ENCODE results near the gene TXN. TPM values are rescaled to one million over a fixed set of nuclear protein-coding genes. Genes with fewer than 3 reads are reported as not detected.

Gene TXN
- total and polyA plus RNA-seq, 2 of the 4 experiments (the other 2 are of a cell fraction) = 277 to 578 TPM

DNA sequence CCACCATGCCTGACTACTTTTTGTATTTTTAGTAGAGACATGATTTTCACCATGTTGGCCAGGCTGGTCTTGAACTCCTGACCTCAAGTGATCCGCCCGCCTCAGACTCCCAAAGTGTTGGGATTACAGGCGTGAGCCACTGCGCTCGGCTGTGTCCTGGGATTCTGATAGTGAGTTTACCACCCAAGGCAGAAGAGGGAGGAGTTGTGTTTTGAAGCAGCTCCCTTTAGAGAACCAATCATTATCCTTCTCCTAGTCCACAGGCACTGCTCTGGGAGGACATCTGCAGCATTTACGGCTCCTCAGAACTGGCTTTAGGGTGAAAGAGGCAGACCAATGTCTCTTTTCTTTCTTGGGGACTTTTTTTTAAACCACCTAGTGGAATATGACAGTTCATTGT, 54.1 kb downstream of the TXN start:
- Histone ChIP-seq H4K91ac (ENCODE audit: insufficient read depth, low read depth, low read length) (no peak overlapping the region), H3K79me1 (ENCODE audit: low read depth in 1 of 2, low read length in 2 of 2) (no peaks in the 10 kb centered on the region), H2AK9ac (replicated peaks; ENCODE audit: low read depth, low read length, poor library complexity) (no peak overlapping the region), H3K4ac (ENCODE audit: low read depth, low read length) (no peak overlapping the region), H2AK5ac (ENCODE audit: low read depth, low read length) (no peak overlapping the region), H3K4me2 (ENCODE audit: low read depth, low read length) (no peak overlapping the region), H3K18ac (ENCODE audit: low read depth, low read length) (no peak overlapping the region), H2BK15ac (ENCODE audit: low read depth, low read length) (no peak overlapping the region), H3K4me3 (ENCODE audit: insufficient read depth, low read depth, low read length) (no peak overlapping the region), H3K9me3 (ENCODE audit: control insufficient read depth, insufficient read depth, low read length) (no peaks in the 10 kb centered on the region), H2BK120ac (ENCODE audit: low read depth, low read length) (no peak overlapping the region), H3K9ac (ENCODE audit: low read depth, low read length) (no peak overlapping the region), H4K5ac (ENCODE audit: low read depth, low read length) (no peak overlapping the region), H2BK20ac (ENCODE audit: low read depth, low read length) (no peak overlapping the region), H2BK5ac (ENCODE audit: low read depth, low read length, poor library complexity, severe bottlenecking) (no peak overlapping the region), H3K27me3 (ENCODE audit: control insufficient read depth, insufficient read depth, low read length) (peaks cover 25% of the 10 kb centered on the region), H2AFZ (replicated peaks; ENCODE audit: low read length, poor library complexity) (no peak overlapping the region), H4K20me1 (ENCODE audit: insufficient read depth, low read length) (no peaks in the 10 kb centered on the region), H3K36me3 (ENCODE audit: control insufficient read depth, insufficient read depth, low read length) (no peaks in the 10 kb centered on the region), H4K8ac (ENCODE audit: low read depth in 2 of 2, low read length in 2 of 2) (no peak overlapping the region), H3K27ac (ENCODE audit: insufficient read depth, low read length) (no peak overlapping the region), H3K23ac (ENCODE audit: low read depth, low read length) (no peak overlapping the region), H3K56ac (ENCODE audit: extremely low read depth, insufficient read depth, low read length) (no peak overlapping the region), H3K14ac (replicated peaks; ENCODE audit: low read depth, low read length) (no peak overlapping the region), H3K4me1 (ENCODE audit: control insufficient read depth, insufficient read depth, low read length) (no peaks in the 10 kb centered on the region), H3K9me1 (ENCODE audit: insufficient read depth, low read length) (no peaks in the 10 kb centered on the region)
- dilution Hi-C loops (cut with HindIII; ENCODE audit: low sequenced_read_pairs, unreplicated experiment) = no loop called here
- ATAC-seq (ENCODE audit: low read depth) = no peak
- in situ Hi-C loops (cut with MboI; ENCODE audit: low sequenced_read_pairs) = no loop called here
- ChIA-PET POLR2A (ENCODE audit: unreplicated experiment) (no interaction called here), CTCF (no interaction called here)
- no peak for DNase-seq
- TF ChIP-seq, protein P1, sequence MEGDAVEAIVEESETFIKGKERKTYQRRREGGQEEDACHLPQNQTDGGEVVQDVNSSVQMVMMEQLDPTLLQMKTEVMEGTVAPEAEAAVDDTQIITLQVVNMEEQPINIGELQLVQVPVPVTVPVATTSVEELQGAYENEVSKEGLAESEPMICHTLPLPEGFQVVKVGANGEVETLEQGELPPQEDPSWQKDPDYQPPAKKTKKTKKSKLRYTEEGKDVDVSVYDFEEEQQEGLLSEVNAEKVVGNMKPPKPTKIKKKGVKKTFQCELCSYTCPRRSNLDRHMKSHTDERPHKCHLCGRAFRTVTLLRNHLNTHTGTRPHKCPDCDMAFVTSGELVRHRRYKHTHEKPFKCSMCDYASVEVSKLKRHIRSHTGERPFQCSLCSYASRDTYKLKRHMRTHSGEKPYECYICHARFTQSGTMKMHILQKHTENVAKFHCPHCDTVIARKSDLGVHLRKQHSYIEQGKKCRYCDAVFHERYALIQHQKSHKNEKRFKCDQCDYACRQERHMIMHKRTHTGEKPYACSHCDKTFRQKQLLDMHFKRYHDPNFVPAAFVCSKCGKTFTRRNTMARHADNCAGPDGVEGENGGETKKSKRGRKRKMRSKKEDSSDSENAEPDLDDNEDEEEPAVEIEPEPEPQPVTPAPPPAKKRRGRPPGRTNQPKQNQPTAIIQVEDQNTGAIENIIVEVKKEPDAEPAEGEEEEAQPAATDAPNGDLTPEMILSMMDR (conservative IDR thresholded peaks at IDR 0.05; ENCODE audit: low read depth, low read length) = no peak
- TF ChIP-seq NFE2L2 (IDR thresholded peaks at IDR 0.05; ENCODE audit: low read depth, low read length) (no peak), MXI1 (IDR thresholded peaks at IDR 0.05; ENCODE audit: borderline replicate concordance, low read depth, low read length) (no peak), POLR2A (IDR thresholded peaks at IDR 0.05; ENCODE audit: low read depth, low read length) (no peak), RCOR1 (IDR thresholded peaks at IDR 0.05; ENCODE audit: insufficient replicate concordance, low read length) (no peak), SMC3 (IDR thresholded peaks at IDR 0.05; ENCODE audit: low read depth, low read length) (no peak), CEBPB (IDR thresholded peaks at IDR 0.05; ENCODE audit: low read depth, low read length) (no peak)
- TF ChIP-seq, protein P2, sequence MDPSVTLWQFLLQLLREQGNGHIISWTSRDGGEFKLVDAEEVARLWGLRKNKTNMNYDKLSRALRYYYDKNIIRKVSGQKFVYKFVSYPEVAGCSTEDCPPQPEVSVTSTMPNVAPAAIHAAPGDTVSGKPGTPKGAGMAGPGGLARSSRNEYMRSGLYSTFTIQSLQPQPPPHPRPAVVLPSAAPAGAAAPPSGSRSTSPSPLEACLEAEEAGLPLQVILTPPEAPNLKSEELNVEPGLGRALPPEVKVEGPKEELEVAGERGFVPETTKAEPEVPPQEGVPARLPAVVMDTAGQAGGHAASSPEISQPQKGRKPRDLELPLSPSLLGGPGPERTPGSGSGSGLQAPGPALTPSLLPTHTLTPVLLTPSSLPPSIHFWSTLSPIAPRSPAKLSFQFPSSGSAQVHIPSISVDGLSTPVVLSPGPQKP (IDR thresholded peaks at IDR 0.05; ENCODE audit: borderline replicate concordance, low read depth, low read length) = no peak
- TF ChIP-seq, protein P3, sequence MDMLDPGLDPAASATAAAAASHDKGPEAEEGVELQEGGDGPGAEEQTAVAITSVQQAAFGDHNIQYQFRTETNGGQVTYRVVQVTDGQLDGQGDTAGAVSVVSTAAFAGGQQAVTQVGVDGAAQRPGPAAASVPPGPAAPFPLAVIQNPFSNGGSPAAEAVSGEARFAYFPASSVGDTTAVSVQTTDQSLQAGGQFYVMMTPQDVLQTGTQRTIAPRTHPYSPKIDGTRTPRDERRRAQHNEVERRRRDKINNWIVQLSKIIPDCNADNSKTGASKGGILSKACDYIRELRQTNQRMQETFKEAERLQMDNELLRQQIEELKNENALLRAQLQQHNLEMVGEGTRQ (IDR thresholded peaks at IDR 0.05; ENCODE audit: low read depth, low read length) = no peak
- intact Hi-C loops (cut with micrococcal nuclease) = no loop called here
- no TSS peak for BruUV-seq (replicated peaks)
- no CpG with 5 or more reads among the region's 6 CpGs for WGBS, 2 experiments (ENCODE audit: extremely low coverage in 2 of 2, insufficient read length in 1 of 2)

All from IMR-90 (cell line).